NCI-H1694 treated with DMSO at 0.1 percent for 48 hours (cell line): Measurements from ENCODE around the gene LRRC37A2.
"Not testable (repeated sequence)": the region's sequence is repeated elsewhere in the genome, so short reads cannot be mapped to it uniquely, and the experiment has no call there.

ENCODE experiments used
- DNase-seq: peaks from one replicate; lab custom pipeline; 2025; lab: John Stamatoyannopoulos, UW

LRRC37A2 gene

GRCh38 chr17:46512168-46512567 is at the start of gene LRRC37A2:
LRRC37A2 (plus strand) TSS chr17:46512468; CDS start chr17:46512713, 245 bp downstream.
- DNase-seq = not testable (repeated sequence)

- DNase-seq = not testable (repeated sequence)
Measured at GRCh38 chr17:46467618-46468017, 44.6 kb upstream of the LRRC37A2 start.

GRCh38 chr17:46474489-46474888 is 37.8 kb upstream of the LRRC37A2 start:
- DNase-seq = not testable (repeated sequence)

GRCh38 chr17:46475583-46475982 is 36.7 kb upstream of the LRRC37A2 start:
- DNase-seq = not testable (repeated sequence)

- not testable (repeated sequence) for DNase-seq
Measured at GRCh38 chr17:46478823-46479222, 33.4 kb upstream of the LRRC37A2 start.

- not testable (repeated sequence) for DNase-seq
Measured at GRCh38 chr17:46481310-46481709, 31.0 kb upstream of the LRRC37A2 start.

GRCh38 chr17:46492021-46492420 is 20.2 kb upstream of the LRRC37A2 start:
- DNase-seq = not testable (repeated sequence)

GRCh38 chr17:46499437-46500139 is 12.7 kb upstream of the LRRC37A2 start:
- not testable (repeated sequence) for DNase-seq

- DNase-seq = not testable (repeated sequence)
Measured at GRCh38 chr17:46505896-46506295, 6.4 kb upstream of the LRRC37A2 start.

GRCh38 chr17:46534716-46535115 is 22.4 kb downstream of the LRRC37A2 start:
- DNase-seq = not testable (repeated sequence)

GRCh38 chr17:46548607-46549006 is 36.3 kb downstream of the LRRC37A2 start:
- DNase-seq = not testable (repeated sequence)

- DNase-seq = not testable (repeated sequence)
Measured at GRCh38 chr17:46559155-46559554, 46.9 kb downstream of the LRRC37A2 start.

GRCh38 chr17:46560048-46560447 is 47.8 kb downstream of the LRRC37A2 start:
- not testable (repeated sequence) for DNase-seq

GRCh38 chr17:46566284-46566683 is 54.0 kb downstream of the LRRC37A2 start:
- DNase-seq = not testable (repeated sequence)

GRCh38 chr17:46566980-46567379 is 54.7 kb downstream of the LRRC37A2 start:
- DNase-seq = not testable (repeated sequence)

GRCh38 chr17:46571796-46572195 is 59.5 kb downstream of the LRRC37A2 start:
- not testable (repeated sequence) for DNase-seq

GRCh38 chr17:46579083-46580075 is 67.1 kb downstream of the LRRC37A2 start, which contains the start of gene ARL17A:
ARL17A (minus strand) TSS chr17:46579691; CDS start chr17:46576322, 3,369 bp downstream.
- not testable (repeated sequence) for DNase-seq

- DNase-seq = not testable (repeated sequence)
Measured at GRCh38 chr17:46580082-46580481, 67.8 kb downstream of the LRRC37A2 start.

- not testable (repeated sequence) for DNase-seq
Measured at GRCh38 chr17:46585444-46585843, 73.2 kb downstream of the LRRC37A2 start.

GRCh38 chr17:46590157-46591146 is 78.2 kb downstream of the LRRC37A2 start, which contains the start of gene NSF:
NSF (plus strand) TSS chr17:46590669; CDS start chr17:46590776, 107 bp downstream.
- not testable (repeated sequence) for DNase-seq

- not testable (repeated sequence) for DNase-seq
Measured at GRCh38 chr17:46591332-46591731, 79.1 kb downstream of the LRRC37A2 start.
